Activated CD8-positive, alpha-beta memory T cell treated with anti-CD3 and anti-CD28 coated beads for 1 hour (primary cell): ENCODE results near the gene NKG7.

Experiments used
- DNase-seq, 2 donors: peaks; one replicate each; pipeline ENCODE4 v3.0.0-alpha.2; 2020; ENCODE audit warnings: low read depth in 1 of 2; ENCODE audit errors: extremely low read depth in 1 of 2

NKG7 gene

GRCh38 chr19:51364200-51365106, 8.0 kb downstream of the NKG7 start:
- no peak for DNase-seq

- DNase-seq, result no peak
Observed at GRCh38 chr19:51361239-51361638, 11.2 kb downstream of the NKG7 start.

GRCh38 chr19:51359294-51359693, 13.2 kb downstream of the NKG7 start:
- no peak for DNase-seq

- no peak for DNase-seq
Observed at GRCh38 chr19:51357952-51358351, 14.5 kb downstream of the NKG7 start.

- DNase-seq, result no peak
Observed at GRCh38 chr19:51356159-51356801, 16.2 kb downstream of the NKG7 start.

- no peak for DNase-seq
Observed at GRCh38 chr19:51354742-51355148, 17.7 kb downstream of the NKG7 start.

- DNase-seq, result no peak
Observed at GRCh38 chr19:51354103-51354741, 18.2 kb downstream of the NKG7 start.

GRCh38 chr19:51352783-51353360, 19.6 kb downstream of the NKG7 start:
- no peak for DNase-seq

- DNase-seq, result no peak
Observed at GRCh38 chr19:51351266-51351990, 21.0 kb downstream of the NKG7 start.

GRCh38 chr19:51347209-51347928, 25.1 kb downstream of the NKG7 start:
- no peak for DNase-seq

- no peak for DNase-seq
Observed at GRCh38 chr19:51346742-51347141, 25.7 kb downstream of the NKG7 start.

- no peak for DNase-seq
Observed at GRCh38 chr19:51345076-51345620, 27.3 kb downstream of the NKG7 start.

- no peak for DNase-seq
Observed at GRCh38 chr19:51342631-51343569, 29.6 kb downstream of the NKG7 start.

- DNase-seq, result no peak
Observed at GRCh38 chr19:51341976-51342580, 30.4 kb downstream of the NKG7 start, which contains the start of gene VSIG10L. Gene VSIG10L, minus strand, starts transcription at chr19:51342139. Its CDS starts 15 bp downstream, at chr19:51342124.

- DNase-seq, result no peak
Observed at GRCh38 chr19:51341066-51341465, 31.4 kb downstream of the NKG7 start.

- peak; percentile 65 to 84 for DNase-seq
Observed at GRCh38 chr19:51339687-51340656, 32.5 kb downstream of the NKG7 start.

GRCh38 chr19:51339313-51339686, 33.2 kb downstream of the NKG7 start:
- no peak for DNase-seq
